ENCODE results near the gene LRRTM4. TPM values are rescaled to one million over a fixed set of nuclear protein-coding genes. Genes with fewer than 3 reads are reported as not detected.
A peak's percentile ranks its signal among the peaks of the same experiment; 100 is the strongest.

LRRTM4 gene
- total and polyA plus RNA-seq, 2 experiments from 2014 or later: 4.5 to 15.4 TPM

DNA sequence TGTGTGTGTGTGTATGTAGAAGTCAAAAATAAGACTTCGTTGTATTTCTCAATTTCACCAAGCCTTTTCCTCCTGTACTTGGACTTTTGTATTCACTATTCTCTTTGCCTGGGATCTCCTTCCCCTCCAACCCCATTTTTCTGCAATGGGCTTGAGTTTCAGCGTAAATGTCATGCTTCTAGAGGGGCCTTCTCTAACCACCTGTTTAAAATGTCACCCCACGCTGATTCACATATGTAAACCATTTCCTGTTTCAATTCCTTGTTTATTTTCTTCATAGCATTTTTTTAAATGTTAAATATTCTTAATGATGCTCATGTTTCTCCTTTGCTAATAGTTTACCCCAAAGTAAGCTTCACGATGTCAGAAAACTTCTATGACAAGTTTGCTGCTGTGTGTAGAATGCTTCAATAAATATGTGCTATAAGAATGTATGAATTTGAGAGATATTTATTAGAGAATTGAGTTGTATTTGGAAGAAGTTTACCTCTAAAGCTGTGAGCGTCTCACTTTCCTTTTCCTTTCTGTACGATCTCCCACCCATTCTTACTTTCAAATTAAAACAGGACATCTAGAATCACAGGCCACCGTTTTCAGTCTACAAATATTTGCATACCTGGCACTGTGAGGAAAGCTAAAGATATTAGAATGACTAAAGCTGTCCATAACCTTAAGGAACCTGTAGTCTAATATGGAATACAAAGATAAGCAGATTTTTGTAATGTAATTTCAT, 762.4 kb downstream of the LRRTM4 start:
- Histone ChIP-seq H2AFZ (no peak overlapping the region), H3F3A (replicated peaks; ENCODE audit: low read depth) (no peaks in the 10 kb centered on the region), H3K79me2 (replicated peaks; ENCODE audit: insufficient read depth) (no peaks in the 10 kb centered on the region), H3K36me3 (ENCODE audit: insufficient read depth) (no peaks in the 10 kb centered on the region), H3K27ac (ENCODE audit: low read depth) (no peak overlapping the region), H3K4me2 (no peak overlapping the region), H3K4me1 (ENCODE audit: insufficient read depth) (peaks cover 19% of the 10 kb centered on the region), H3K27me3 (ENCODE audit: insufficient read depth) (no peaks in the 10 kb centered on the region), H4K20me1 (replicated peaks; ENCODE audit: insufficient read depth) (no peaks in the 10 kb centered on the region), H3K4me3 (no peak overlapping the region), H3K9me2 (ENCODE audit: insufficient read depth) (peaks cover 2% of the 10 kb centered on the region; the same call in 1 of the 2 replicates)
- Mint-ChIP-seq H3K4me1 (peaks cover 24% of the 10 kb centered on the region), H3K9me3 (no peaks in the 10 kb centered on the region), H3K4me3 (no peak overlapping the region), H3K36me3 (ENCODE audit: low read depth) (no peaks in the 10 kb centered on the region), H3K27me3 (ENCODE audit: insufficient read depth, low read depth, poor library complexity) (no peaks in the 10 kb centered on the region), H3K27ac (0 out of 2 replicates have a peak overlapping the region, but pooled peaks have one; percentile 58)
- DNase-seq (ENCODE audit: low spot score) (no peak), ATAC-seq (no peak)
- TF ChIP-seq EZH2 (IDR thresholded peaks at IDR 0.05; ENCODE audit: low read depth, unreplicated experiment) (no peak), EZH2phosphoT487 (IDR thresholded peaks at IDR 0.05; ENCODE audit: unreplicated experiment) (no peak)

DNA sequence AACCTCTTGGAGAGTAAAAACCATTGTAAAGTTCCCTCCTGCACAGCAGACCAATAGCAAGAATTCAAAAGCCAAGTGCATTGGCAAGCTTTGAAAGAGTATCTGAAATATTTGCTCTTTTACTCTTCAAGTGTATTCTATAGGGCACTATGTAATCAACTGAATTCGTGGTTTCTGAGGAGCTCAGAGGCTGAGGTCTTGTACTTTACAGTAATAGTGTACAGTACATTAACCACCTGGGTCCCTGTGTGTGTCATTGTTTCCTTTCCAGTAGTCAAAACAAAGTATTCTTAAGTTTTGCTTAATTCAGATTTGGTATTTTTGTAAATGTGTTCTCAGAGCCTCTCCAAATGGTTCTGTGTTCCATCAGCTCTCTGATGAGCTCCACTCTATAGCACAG, 769.7 kb downstream of the LRRTM4 start:
- Histone ChIP-seq H3K4me1 (ENCODE audit: insufficient read depth) (no peaks in the 10 kb centered on the region), H3K36me3 (ENCODE audit: insufficient read depth) (no peaks in the 10 kb centered on the region), H3K27me3 (ENCODE audit: insufficient read depth) (no peaks in the 10 kb centered on the region), H3K27ac (ENCODE audit: low read depth) (no peak overlapping the region), H3K9me2 (ENCODE audit: insufficient read depth) (no peaks in the 10 kb centered on the region), H2AFZ (no peak overlapping the region), H3F3A (replicated peaks; ENCODE audit: low read depth) (no peaks in the 10 kb centered on the region), H3K4me3 (no peak overlapping the region), H3K79me2 (replicated peaks; ENCODE audit: insufficient read depth) (no peaks in the 10 kb centered on the region), H3K4me2 (no peak overlapping the region), H4K20me1 (replicated peaks; ENCODE audit: insufficient read depth) (no peaks in the 10 kb centered on the region)
- no peak for DNase-seq (ENCODE audit: low spot score)
- Mint-ChIP-seq H3K27ac (no peak overlapping the region), H3K36me3 (ENCODE audit: low read depth) (no peaks in the 10 kb centered on the region), H3K4me1 (no peaks in the 10 kb centered on the region; the same call in 1 of the 3 replicates), H3K4me3 (no peak overlapping the region), H3K9me3 (no peaks in the 10 kb centered on the region), H3K27me3 (ENCODE audit: insufficient read depth, low read depth, poor library complexity) (no peaks in the 10 kb centered on the region)
- ATAC-seq: no peak
- TF ChIP-seq CTCF (conservative IDR thresholded peaks at IDR 0.05; ENCODE audit: low read depth in 2 of 2): no peak
- TF ChIP-seq, protein P1, sequence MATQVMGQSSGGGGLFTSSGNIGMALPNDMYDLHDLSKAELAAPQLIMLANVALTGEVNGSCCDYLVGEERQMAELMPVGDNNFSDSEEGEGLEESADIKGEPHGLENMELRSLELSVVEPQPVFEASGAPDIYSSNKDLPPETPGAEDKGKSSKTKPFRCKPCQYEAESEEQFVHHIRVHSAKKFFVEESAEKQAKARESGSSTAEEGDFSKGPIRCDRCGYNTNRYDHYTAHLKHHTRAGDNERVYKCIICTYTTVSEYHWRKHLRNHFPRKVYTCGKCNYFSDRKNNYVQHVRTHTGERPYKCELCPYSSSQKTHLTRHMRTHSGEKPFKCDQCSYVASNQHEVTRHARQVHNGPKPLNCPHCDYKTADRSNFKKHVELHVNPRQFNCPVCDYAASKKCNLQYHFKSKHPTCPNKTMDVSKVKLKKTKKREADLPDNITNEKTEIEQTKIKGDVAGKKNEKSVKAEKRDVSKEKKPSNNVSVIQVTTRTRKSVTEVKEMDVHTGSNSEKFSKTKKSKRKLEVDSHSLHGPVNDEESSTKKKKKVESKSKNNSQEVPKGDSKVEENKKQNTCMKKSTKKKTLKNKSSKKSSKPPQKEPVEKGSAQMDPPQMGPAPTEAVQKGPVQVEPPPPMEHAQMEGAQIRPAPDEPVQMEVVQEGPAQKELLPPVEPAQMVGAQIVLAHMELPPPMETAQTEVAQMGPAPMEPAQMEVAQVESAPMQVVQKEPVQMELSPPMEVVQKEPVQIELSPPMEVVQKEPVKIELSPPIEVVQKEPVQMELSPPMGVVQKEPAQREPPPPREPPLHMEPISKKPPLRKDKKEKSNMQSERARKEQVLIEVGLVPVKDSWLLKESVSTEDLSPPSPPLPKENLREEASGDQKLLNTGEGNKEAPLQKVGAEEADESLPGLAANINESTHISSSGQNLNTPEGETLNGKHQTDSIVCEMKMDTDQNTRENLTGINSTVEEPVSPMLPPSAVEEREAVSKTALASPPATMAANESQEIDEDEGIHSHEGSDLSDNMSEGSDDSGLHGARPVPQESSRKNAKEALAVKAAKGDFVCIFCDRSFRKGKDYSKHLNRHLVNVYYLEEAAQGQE (IDR thresholded peaks at IDR 0.05; ENCODE audit: unreplicated experiment): no peak
- TF ChIP-seq, protein P2, sequence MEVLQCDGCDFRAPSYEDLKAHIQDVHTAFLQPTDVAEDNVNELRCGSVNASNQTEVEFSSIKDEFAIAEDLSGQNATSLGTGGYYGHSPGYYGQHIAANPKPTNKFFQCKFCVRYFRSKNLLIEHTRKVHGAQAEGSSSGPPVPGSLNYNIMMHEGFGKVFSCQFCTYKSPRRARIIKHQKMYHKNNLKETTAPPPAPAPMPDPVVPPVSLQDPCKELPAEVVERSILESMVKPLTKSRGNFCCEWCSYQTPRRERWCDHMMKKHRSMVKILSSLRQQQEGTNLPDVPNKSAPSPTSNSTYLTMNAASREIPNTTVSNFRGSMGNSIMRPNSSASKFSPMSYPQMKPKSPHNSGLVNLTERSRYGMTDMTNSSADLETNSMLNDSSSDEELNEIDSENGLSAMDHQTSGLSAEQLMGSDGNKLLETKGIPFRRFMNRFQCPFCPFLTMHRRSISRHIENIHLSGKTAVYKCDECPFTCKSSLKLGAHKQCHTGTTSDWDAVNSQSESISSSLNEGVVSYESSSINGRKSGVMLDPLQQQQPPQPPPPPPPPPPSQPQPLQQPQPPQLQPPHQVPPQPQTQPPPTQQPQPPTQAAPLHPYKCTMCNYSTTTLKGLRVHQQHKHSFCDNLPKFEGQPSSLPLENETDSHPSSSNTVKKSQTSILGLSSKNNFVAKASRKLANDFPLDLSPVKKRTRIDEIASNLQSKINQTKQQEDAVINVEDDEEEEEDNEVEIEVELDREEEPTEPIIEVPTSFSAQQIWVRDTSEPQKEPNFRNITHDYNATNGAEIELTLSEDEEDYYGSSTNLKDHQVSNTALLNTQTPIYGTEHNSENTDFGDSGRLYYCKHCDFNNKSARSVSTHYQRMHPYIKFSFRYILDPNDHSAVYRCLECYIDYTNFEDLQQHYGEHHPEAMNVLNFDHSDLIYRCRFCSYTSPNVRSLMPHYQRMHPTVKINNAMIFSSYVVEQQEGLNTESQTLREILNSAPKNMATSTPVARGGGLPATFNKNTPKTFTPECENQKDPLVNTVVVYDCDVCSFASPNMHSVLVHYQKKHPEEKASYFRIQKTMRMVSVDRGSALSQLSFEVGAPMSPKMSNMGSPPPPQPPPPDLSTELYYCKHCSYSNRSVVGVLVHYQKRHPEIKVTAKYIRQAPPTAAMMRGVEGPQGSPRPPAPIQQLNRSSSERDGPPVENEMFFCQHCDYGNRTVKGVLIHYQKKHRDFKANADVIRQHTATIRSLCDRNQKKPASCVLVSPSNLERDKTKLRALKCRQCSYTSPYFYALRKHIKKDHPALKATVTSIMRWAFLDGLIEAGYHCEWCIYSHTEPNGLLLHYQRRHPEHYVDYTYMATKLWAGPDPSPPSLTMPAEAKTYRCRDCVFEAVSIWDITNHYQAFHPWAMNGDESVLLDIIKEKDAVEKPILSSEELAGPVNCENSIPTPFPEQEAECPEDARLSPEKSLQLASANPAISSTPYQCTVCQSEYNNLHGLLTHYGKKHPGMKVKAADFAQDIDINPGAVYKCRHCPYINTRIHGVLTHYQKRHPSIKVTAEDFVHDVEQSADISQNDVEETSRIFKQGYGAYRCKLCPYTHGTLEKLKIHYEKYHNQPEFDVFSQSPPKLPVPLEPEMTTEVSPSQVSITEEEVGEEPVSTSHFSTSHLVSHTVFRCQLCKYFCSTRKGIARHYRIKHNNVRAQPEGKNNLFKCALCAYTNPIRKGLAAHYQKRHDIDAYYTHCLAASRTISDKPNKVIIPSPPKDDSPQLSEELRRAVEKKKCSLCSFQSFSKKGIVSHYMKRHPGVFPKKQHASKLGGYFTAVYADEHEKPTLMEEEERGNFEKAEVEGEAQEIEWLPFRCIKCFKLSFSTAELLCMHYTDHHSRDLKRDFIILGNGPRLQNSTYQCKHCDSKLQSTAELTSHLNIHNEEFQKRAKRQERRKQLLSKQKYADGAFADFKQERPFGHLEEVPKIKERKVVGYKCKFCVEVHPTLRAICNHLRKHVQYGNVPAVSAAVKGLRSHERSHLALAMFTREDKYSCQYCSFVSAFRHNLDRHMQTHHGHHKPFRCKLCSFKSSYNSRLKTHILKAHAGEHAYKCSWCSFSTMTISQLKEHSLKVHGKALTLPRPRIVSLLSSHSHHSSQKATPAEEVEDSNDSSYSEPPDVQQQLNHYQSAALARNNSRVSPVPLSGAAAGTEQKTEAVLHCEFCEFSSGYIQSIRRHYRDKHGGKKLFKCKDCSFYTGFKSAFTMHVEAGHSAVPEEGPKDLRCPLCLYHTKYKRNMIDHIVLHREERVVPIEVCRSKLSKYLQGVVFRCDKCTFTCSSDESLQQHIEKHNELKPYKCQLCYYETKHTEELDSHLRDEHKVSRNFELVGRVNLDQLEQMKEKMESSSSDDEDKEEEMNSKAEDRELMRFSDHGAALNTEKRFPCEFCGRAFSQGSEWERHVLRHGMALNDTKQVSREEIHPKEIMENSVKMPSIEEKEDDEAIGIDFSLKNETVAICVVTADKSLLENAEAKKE (CRISPR knock-in tag; IDR thresholded peaks at IDR 0.05): no peak
- TF ChIP-seq STAT1 (IDR thresholded peaks at IDR 0.05; ENCODE audit: unreplicated experiment): no peak
- no peak for TF ChIP-seq ETS1 (IDR thresholded peaks at IDR 0.05)
- no peak for TF ChIP-seq ZNF114 (CRISPR knock-in tag; IDR thresholded peaks at IDR 0.05)
